Esophagus squamous epithelium (tissue), 5 donors: Measurements from ENCODE around the gene CTBP1. TPM values are rescaled to one million over a fixed set of nuclear protein-coding genes. Genes with fewer than 3 reads are reported as not detected.

Experiments used
- DNase-seq: peaks from one replicate; lab custom pipeline; 2025; lab: John Stamatoyannopoulos, UW
- H3K27ac ChIP-seq, 4 donors: fragments of 200-600 bp; sonication (generic); one replicate each; pipeline ENCODE4 v1.5.1; 2016 to 2019; ENCODE audit warnings: mild to moderate bottlenecking in 1 of 4
- H3K27me3 ChIP-seq, 4 donors: fragments of 200-600 bp; sonication (generic); 1 replicate in 3 of 4; 2 replicates in 1 of 4; pipeline versions ENCODE4 v1.5.1 to v1.6.0; 2017 to 2021; ENCODE audit warnings: antibody characterized with exemption in 1 of 4
- H3K36me3 ChIP-seq, 3 donors: fragments of 200-600 bp; sonication (generic); one replicate each; pipeline ENCODE4 v1.5.1; 2016 to 2019
- H3K4me1 ChIP-seq, 3 donors: fragments of 200-600 bp; sonication (generic); one replicate each; pipeline ENCODE4 v1.5.1; 2017 to 2019
- H3K4me3 ChIP-seq, 4 donors: fragments of 200-600 bp; sonication (generic); 1 replicate in 3 of 4; 2 replicates in 1 of 4; pipeline ENCODE4 v1.5.1; 2016 to 2019; ENCODE audit warnings: mild to moderate bottlenecking in 2 of 4, moderate library complexity in 1 of 4
- H3K9me3 ChIP-seq, 3 donors: fragments of 200-600 bp; sonication (generic); one replicate each; pipeline ENCODE4 v1.5.1; 2016 to 2019
- CTCF ChIP-seq, 6 experiments: fragments of 450-650 bp in 4 of 6; fragments of 200-600 bp in 2 of 6; sonication (generic) in 2 of 6; IDR thresholded peaks; one replicate each; pipeline ENCODE4 v1.5.1; 2016 to 2019; ENCODE audit warnings: antibody characterized with exemption in 6 of 6, mild to moderate bottlenecking in 4 of 6, moderate library complexity in 4 of 6
- POLR2A ChIP-seq, 4 donors: fragments of 450-650 bp; IDR thresholded peaks; one replicate each; pipeline ENCODE4 v1.6.1; 2017; ENCODE audit warnings: antibody characterized with exemption in 4 of 4, mild to moderate bottlenecking in 4 of 4, moderate library complexity in 3 of 4
- WGBS, 2 donors: methylation state at CpG; one replicate each; pipeline ENCODE4 v1.1.5; 2018; 5-methylcytosine and 5-hydroxymethylcytosine counted together
- intact Hi-C: fragments of 100-400 bp; cut with DNase I; formaldehyde crosslinking; loops from one replicate; pipeline ENCODE4 v1.15.0; 2022
- total RNA-seq, 4 donors: library from RNA; depleted of rRNA; stranded (reverse); fragments of >200 nt; gene quantifications; one replicate each; pipeline ENCODE4 v1.1.0, GENCODE V29; 2016
- donor health status: DM: yes; HTN: yes; CAD: no.

Gene CTBP1
- total RNA-seq, 4 donors from 2014 or later = 72.2 to 121 (median 113) TPM

GRCh38 chr4:1201851-1202525 lies 46.9 kb downstream of the CTBP1 start:
- 64 to 71% methylated on average over 21 to 25 of the region's 26 CpGs for WGBS, 2 donors
- H3K4me1 ChIP-seq = peaks cover 18 to 76% (median 27%) of the 10 kb centered on the region in 3 donors
- peak overlapping the region in 2 of 4 donors; percentile 41 to 47 for H3K4me3 ChIP-seq

GRCh38 chr4:1200425-1201035 lies 48.4 kb downstream of the CTBP1 start:
- peak overlapping the region; percentile 53 to 93 (median 82) for H3K27ac ChIP-seq
- peak overlapping the region; percentile 9 to 47 (median 38) for H3K4me3 ChIP-seq
- DNase-seq = no peak
- peaks cover 18 to 69% (median 27%) of the 10 kb centered on the region in 3 donors for H3K4me1 ChIP-seq
- 39 to 60% methylated on average over 1 to 8 of the region's 20 CpGs for WGBS, 2 donors
- H3K27me3 ChIP-seq = peaks cover 0 to 9% (median 0%) of the 10 kb centered on the region in 4 donors
- no peaks in the 10 kb centered on the region for H3K36me3 ChIP-seq
- no peaks in the 10 kb centered on the region for H3K9me3 ChIP-seq
- intact Hi-C loops = no loop called here
- TF ChIP-seq CTCF (IDR thresholded peaks at IDR 0.05) = no peak
- TF ChIP-seq POLR2A (IDR thresholded peaks at IDR 0.05) = no peak

More at GRCh38 chr4:1201851-1202525, 46.9 kb downstream of the CTBP1 start:
- H3K36me3 ChIP-seq = no peaks in the 10 kb centered on the region
- peak overlapping the region; percentile 60 to 93 (median 82) for H3K27ac ChIP-seq
- TF ChIP-seq POLR2A (IDR thresholded peaks at IDR 0.05) = peak in 1 of 4 donors; percentile 53
- TF ChIP-seq CTCF (IDR thresholded peaks at IDR 0.05) = no peak
- intact Hi-C loops = no loop called here
- H3K9me3 ChIP-seq = no peaks in the 10 kb centered on the region
- H3K27me3 ChIP-seq = peaks cover 0 to 9% (median 0%) of the 10 kb centered on the region in 4 donors
- DNase-seq = peak; percentile 49

GRCh38 chr4:1199556-1200331 lies 49.2 kb downstream of the CTBP1 start:
- peak overlapping the region in 3 of 4 donors; percentile 35 to 47 (median 41) for H3K4me3 ChIP-seq
- H3K27me3 ChIP-seq = peaks cover 0 to 9% (median 0%) of the 10 kb centered on the region in 4 donors
- no peaks in the 10 kb centered on the region for H3K36me3 ChIP-seq
- H3K27ac ChIP-seq = peak overlapping the region; percentile 53 to 93 (median 82)
- WGBS, 2 donors = 65 to 79% methylated on average over 17 to 18 of the region's 27 CpGs
- intact Hi-C loops = no loop called here
- no peak for DNase-seq
- H3K4me1 ChIP-seq = peaks cover 18 to 69% (median 27%) of the 10 kb centered on the region in 3 donors
- no peaks in the 10 kb centered on the region for H3K9me3 ChIP-seq
- TF ChIP-seq POLR2A (IDR thresholded peaks at IDR 0.05) (no peak), CTCF (IDR thresholded peaks at IDR 0.05) (no peak)

GRCh38 chr4:1198098-1198844 lies 50.7 kb downstream of the CTBP1 start:
- Histone ChIP-seq H3K9me3 (no peaks in the 10 kb centered on the region), H3K27me3 (peaks cover 0 to 9% (median 0%) of the 10 kb centered on the region in 4 donors), H3K36me3 (no peaks in the 10 kb centered on the region), H3K4me3 (no peak overlapping the region), H3K27ac (peak overlapping the region in 2 of 4 donors; percentile 30 to 89), H3K4me1 (peaks cover 20 to 69% (median 37%) of the 10 kb centered on the region in 3 donors)
- no peak for DNase-seq
- intact Hi-C loops = no loop called here
- 81 to 93% methylated on average over 24 of the region's 24 CpGs for WGBS, 2 donors
- TF ChIP-seq POLR2A (IDR thresholded peaks at IDR 0.05) (no peak), CTCF (IDR thresholded peaks at IDR 0.05) (no peak)
